ENCODE measurements around the gene ZNF133. TPM values are rescaled to one million over a fixed set of nuclear protein-coding genes. Genes with fewer than 3 reads are reported as not detected.
"Not testable (repeated sequence)": the region's sequence is repeated elsewhere in the genome, so short reads cannot be mapped to it uniquely, and the experiment has no call there.

ZNF133 gene
- total RNA-seq, 1 donor from 2014 or later = 7.7 TPM

GRCh38 chr20:18279242-18279641 is 9.1 kb upstream of the ZNF133 start:
- intact Hi-C loops (cut with micrococcal nuclease) = loop anchor here (10.0 kb wide), 1 partner anchor 224 kb away; the partner anchor contains the start of gene OVOL2

DNA sequence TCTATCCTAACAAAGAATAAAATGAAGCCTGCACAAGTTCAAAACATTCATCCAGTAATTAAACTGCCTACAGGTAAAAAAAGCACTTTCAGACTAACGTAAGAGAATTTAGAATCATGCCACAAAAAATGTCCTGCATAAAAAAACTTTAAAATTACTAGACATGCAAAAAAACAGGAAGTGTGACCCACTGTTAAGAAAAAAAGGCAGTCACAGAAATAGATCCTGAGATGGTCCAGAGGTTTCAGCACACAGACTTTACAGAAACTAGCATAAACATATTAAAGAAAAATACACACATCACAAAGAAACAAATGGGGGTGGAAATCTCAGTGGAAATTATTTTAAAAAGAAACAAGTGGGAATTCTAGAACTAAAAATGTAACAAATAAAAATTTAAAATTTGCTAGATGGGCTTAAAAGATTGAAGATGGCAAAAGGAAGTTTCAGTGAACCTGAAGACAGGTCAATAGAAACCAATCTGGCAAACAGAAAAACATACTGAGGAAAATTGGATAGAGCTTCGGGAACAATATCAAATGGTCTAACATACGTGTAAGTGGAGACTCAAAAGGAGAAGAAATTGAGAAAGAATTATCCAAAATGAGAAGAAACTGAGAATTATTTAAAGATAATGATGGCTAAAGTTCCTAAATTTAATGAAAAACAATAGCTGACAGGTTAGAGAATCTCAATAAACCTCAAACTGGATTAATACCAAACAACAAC is 3.4 kb upstream of the ZNF133 start:
- intact Hi-C loops (cut with micrococcal nuclease) = loop anchor here (5.0 kb wide), 3 partner anchors 302 to 1713 kb away; partner anchors contain the start of genes DTD1, KIF16B and SNRPB2

- intact Hi-C loops (cut with micrococcal nuclease) = loop anchor here (5.0 kb wide), 3 partner anchors 300 to 1715 kb away; partner anchors contain the start of genes DTD1, KIF16B and SNRPB2
These were observed 797 bp upstream of the ZNF133 start for GRCh38 chr20:18287546-18287914.

- intact Hi-C loops (cut with micrococcal nuclease) = loop anchor here (1.0 to 5.0 kb wide), 10 partner anchors 152 to 1717 kb away; partner anchors contain the start of genes DTD1, DZANK1, KAT14 and KIF16B
These were observed 481 bp downstream of the ZNF133 start for GRCh38 chr20:18288749-18289267.

DNA sequence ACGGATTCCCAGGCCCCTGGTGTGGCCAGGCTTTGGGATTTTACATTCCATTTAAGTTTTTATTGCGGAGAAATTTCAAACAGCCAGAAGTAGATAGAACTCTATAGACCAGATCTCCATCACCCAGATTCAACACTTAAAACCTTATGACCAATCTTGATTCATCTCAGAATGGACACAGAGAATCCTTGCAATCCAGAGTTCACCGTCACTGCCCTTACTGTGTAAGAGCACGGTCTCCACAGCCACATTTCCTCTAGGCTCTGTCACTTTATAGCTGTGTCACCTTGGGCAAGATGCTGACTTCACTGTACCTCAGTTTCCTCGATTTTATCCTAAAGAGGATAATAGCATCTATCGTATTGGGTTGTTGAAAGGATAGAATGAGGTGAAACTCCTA is 979 bp downstream of the ZNF133 start:
- intact Hi-C loops (cut with micrococcal nuclease) = loop anchor here (2.0 to 5.0 kb wide), 4 partner anchors 207 to 1717 kb away; partner anchors contain the start of genes DTD1, KIF16B, RBBP9 and SNRPB2

DNA sequence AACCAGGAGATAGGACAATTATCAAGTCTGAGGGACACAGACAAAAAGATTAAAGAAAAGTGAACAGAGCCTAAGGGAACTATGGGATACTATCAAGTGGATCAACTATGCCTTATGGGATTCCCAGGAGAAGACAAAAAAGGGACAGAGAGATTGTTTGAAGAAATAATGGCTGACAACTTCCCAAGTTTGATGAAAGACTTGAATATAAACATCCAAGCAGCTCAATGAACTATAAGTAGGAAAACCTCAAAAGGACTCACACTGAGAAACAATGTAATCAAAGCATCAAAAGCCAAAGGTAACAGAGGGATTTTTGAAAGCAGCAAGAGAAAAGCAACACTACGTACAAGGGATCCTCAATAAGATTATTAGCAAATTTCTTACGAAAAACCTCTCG is 11.0 kb downstream of the ZNF133 start:
- intact Hi-C loops (cut with micrococcal nuclease) = no loop called here

- intact Hi-C loops (cut with micrococcal nuclease) = no loop called here
These were observed 16.3 kb downstream of the ZNF133 start for GRCh38 chr20:18304618-18305017.

GRCh38 chr20:18307301-18307700 is 19.0 kb downstream of the ZNF133 start:
- intact Hi-C loops (cut with micrococcal nuclease) = no loop called here

GRCh38 chr20:18310051-18310450 is 21.7 kb downstream of the ZNF133 start:
- intact Hi-C loops (cut with micrococcal nuclease) = no loop called here

DNA sequence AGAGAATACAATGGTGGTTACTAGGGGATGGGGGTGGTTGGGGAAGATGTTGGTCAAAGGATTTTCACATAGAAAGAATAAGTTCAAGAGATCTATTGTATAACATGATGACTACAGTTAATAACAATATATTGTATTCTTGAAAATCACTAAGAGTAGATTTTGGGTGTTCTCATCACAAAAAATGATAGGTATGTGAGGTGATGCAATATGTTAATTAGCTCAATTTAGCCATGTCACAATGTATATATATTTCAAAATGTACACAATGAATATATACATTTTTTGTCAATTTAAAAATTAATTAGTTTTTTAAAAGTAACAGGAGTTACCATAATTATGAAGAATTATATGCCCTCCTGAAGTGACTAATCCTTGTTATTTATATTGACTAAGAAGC is 22.3 kb downstream of the ZNF133 start:
- intact Hi-C loops (cut with micrococcal nuclease) = no loop called here

DNA sequence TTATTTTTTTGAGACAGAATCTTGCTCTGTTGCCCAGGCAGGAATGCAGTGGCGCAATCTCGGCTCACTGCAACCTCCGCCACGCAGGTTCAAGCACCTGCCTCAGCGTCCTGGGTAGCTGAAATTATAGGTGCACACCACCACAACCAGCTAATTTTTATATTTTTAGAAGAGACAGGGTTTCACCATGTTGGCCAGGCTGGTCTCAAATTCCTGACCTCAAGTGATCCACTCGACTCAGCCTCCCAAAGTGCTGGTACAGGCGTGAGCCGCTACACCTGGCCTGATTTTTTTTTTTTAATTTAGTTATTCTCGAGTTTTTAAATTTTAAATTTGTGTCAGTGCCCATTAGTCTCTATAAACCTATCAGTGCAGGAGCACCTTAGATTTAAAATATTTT is 24.4 kb downstream of the ZNF133 start:
- intact Hi-C loops (cut with micrococcal nuclease) = no loop called here

GRCh38 chr20:18313411-18313810 is 25.1 kb downstream of the ZNF133 start:
- intact Hi-C loops (cut with micrococcal nuclease) = no loop called here

DNA sequence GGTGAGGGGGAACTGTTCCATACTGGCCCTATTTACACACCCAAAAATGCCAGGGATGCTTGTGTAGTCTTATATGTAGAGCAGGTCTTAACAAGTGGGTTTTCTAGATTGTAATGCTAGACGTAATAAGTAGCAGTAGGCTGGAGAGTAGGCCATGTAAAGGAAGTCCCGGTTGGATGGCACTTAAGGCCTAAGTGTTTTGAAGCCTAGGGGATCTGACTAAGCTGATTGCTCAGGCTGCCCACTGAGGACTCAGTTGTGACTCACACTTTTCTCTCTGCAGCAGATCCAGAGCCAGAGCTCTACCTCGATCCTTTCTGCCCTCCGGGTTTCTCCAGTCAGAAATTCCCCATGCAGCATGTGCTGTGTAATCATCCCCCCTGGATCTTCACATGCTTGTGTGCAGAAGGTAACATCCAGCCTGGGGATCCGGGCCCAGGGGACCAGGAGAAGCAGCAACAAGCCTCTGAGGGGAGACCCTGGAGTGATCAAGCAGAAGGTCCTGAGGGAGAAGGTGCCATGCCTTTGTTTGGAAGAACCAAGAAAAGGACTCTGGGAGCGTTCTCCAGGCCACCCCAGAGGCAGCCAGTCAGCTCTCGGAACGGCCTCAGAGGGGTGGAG is 26.6 kb downstream of the ZNF133 start:
- intact Hi-C loops (cut with micrococcal nuclease) = no loop called here

- intact Hi-C loops (cut with micrococcal nuclease) = no loop called here
These were observed 27.8 kb downstream of the ZNF133 start for GRCh38 chr20:18316166-18316565.

GRCh38 chr20:18321316-18321715 is 33.0 kb downstream of the ZNF133 start:
- intact Hi-C loops (cut with micrococcal nuclease) = no loop called here

DNA sequence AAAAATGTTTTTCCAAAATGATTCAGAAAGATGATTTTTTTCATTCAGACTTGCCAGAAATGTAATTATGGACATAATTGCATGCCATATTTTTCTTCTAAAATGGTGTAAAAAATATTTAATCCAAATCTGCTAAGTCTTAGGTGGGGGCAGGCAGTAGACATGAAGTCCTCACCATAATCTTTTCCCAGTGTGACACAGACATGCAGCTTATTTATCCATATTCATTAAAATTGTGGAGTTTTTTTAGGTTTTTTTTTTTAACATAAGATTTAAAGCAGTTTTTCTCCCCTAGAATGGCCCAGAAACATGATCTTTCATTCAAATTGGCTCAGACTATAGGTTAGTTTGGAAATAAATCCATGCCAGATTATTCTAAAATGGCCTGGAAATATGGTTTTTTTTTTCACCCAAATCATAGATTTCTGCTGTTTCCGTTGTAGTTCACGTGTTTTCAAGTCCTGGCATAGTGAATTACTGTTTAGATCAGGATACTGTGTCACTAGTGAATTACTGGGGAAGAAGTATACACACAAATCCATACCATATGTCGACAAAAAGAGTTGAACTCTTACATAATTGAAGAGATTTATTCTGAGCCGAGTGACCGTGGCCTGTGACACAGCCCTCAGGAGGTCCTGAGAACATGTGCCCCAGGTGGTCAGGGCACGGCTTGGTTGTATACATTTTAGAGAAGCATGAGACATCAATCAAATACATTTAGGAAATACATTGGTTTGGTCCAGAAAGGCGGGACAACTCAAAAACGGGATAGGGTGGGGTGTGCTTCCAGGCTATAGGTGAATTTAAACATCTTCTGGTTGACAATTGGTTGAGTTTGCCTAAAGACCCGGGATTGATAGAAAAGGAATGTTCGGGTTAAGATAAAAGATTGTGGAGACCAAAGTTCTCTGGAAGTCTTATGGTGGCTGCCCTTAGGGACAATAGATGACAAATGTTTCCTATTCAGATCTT is 33.9 kb downstream of the ZNF133 start:
- intact Hi-C loops (cut with micrococcal nuclease) = no loop called here

DNA sequence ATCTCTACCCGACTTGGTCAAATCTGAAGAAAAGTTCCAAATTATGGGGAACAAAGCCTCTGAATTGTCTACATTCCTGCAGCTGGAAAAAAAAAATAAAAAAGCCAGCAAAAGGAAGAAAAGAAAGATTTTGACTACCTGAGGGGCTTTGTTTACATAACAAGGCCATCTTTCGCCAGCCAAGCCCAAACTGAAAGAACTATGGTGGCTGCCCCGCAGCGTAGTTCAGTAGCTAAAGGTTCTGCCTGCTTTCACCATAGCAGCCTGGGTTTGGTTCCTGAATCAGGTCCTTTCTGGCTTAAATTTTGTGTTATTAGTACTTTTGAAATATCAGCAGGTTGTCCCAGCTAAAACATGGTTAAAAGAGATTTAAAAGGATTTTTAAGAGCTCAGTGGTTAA is 35.4 kb downstream of the ZNF133 start:
- intact Hi-C loops (cut with micrococcal nuclease) = no loop called here

GRCh38 chr20:18324596-18325089 is 36.3 kb downstream of the ZNF133 start:
- intact Hi-C loops (cut with micrococcal nuclease) = no loop called here

DNA sequence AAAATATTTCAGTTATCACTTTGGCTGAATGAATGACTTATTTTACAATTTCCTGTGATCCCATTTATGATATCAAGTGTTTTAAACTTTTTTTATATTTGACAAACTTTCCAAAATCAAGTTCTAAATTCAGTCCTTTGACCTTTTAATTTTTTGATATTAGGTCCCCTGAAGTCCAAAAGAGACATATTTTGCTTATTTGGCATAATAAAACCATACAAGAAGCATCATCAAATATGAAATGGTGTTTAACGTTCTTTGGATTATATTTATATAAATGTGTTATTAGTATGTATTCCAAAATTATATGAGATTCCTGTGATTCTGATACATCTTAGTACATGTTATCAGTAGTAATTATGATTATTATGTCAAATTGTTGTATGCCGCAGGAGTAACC is 38.7 kb downstream of the ZNF133 start:
- intact Hi-C loops (cut with micrococcal nuclease) = no loop called here

DNA sequence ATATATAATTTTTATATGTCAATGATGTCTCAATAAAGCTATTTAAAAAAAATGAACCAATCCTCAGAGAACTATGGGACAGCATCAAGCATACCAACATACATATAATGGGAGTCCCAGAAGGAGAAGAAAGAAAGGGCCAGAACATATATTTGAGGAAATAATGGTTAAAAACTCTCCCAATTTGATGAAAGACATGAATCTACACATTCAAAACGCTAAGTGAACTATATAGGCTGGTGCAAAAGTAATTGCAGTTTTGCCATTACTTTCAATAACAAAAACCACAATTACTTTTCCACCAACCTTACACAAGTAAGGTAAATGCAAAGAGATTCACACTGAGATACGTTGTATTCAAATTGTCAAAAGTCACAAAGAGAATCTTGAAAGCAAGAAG is 43.4 kb downstream of the ZNF133 start:
- intact Hi-C loops (cut with micrococcal nuclease) = no loop called here

DNA sequence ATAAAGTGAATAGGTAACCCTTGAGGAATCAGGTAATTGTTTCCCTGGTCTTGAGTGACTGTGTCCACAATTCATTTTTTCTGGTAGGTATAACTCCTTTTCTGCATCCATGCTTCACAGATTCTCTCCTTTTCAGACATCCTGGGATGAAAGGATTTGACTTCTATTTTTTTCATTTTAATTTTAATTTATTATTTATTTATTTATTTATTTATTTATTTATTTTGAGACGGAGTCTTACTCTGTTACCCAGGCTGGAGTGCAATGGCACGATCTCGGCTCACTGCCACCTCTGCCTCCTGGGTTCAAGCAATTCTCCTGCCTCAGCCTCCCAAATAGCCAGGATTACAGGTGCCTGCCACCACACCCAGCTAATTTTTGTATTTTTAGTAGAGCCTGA is 61.4 kb downstream of the ZNF133 start:
- intact Hi-C loops (cut with micrococcal nuclease) = not testable (repeated sequence)
